ENCODE results near the gene GPRC5D.

DNA sequence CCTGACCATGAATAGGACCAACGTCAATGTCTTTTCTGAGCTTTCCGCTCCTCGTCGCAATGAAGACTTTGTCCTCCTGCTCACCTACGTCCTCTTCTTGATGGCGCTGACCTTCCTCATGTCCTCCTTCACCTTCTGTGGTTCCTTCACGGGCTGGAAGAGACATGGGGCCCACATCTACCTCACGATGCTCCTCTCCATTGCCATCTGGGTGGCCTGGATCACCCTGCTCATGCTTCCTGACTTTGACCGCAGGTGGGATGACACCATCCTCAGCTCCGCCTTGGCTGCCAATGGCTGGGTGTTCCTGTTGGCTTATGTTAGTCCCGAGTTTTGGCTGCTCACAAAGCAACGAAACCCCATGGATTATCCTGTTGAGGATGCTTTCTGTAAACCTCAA lies 43.3 kb downstream of the GPRC5D start:
- no peak for TF ChIP-seq GATA2 (IDR thresholded peaks at IDR 0.05; ENCODE audit: low read depth, low read length)
- TF ChIP-seq GATA3 (IDR thresholded peaks at IDR 0.05; ENCODE audit: low read depth, low read length), result no peak

Data from SH-SY5Y (cell line).